GM19467 (cell line): ENCODE data around the gene ANAPC13.

Experiments used
- ATAC-seq: cut with Tn5 transposase; IDR thresholded peaks from one replicate; pipeline ENCODE4 v1.9.1; 2021; ENCODE audit warnings: mild to moderate bottlenecking, moderate library complexity; ENCODE audit not compliant: unreplicated experiment

ANAPC13 gene

GRCh38 chr3:134483195-134483900 is 2.4 kb downstream of the ANAPC13 start:
- ATAC-seq = no peak

- no peak for ATAC-seq
These were observed 3.2 kb downstream of the ANAPC13 start for GRCh38 chr3:134482622-134483021.

GRCh38 chr3:134481166-134481565 is 4.6 kb downstream of the ANAPC13 start:
- no peak for ATAC-seq

- ATAC-seq = no peak
These were observed 5.2 kb downstream of the ANAPC13 start for GRCh38 chr3:134480546-134480945.

GRCh38 chr3:134477938-134478337 is 7.8 kb downstream of the ANAPC13 start:
- no peak for ATAC-seq

GRCh38 chr3:134477002-134477401 is 8.8 kb downstream of the ANAPC13 start:
- no peak for ATAC-seq

- no peak for ATAC-seq
These were observed 9.5 kb downstream of the ANAPC13 start for GRCh38 chr3:134476306-134476705.

- no peak for ATAC-seq
These were observed 10.8 kb downstream of the ANAPC13 start for GRCh38 chr3:134474956-134475355.

GRCh38 chr3:134473868-134474546 is 11.8 kb downstream of the ANAPC13 start:
- ATAC-seq = no peak

- ATAC-seq = no peak
These were observed 13.0 kb downstream of the ANAPC13 start for GRCh38 chr3:134472831-134473230.

GRCh38 chr3:134471521-134472193 is 14.1 kb downstream of the ANAPC13 start:
- ATAC-seq = no peak

- no peak for ATAC-seq
These were observed 17.3 kb downstream of the ANAPC13 start for GRCh38 chr3:134468519-134468918.

- ATAC-seq = no peak
These were observed 19.5 kb downstream of the ANAPC13 start for GRCh38 chr3:134466331-134466730.

GRCh38 chr3:134464689-134465365 is 21.0 kb downstream of the ANAPC13 start:
- ATAC-seq = no peak

GRCh38 chr3:134464064-134464688 is 21.6 kb downstream of the ANAPC13 start:
- no peak for ATAC-seq

- no peak for ATAC-seq
These were observed 22.1 kb downstream of the ANAPC13 start for GRCh38 chr3:134463676-134464063.

GRCh38 chr3:134462331-134462941 is 23.3 kb downstream of the ANAPC13 start:
- no peak for ATAC-seq

GRCh38 chr3:134460965-134461364 is 24.8 kb downstream of the ANAPC13 start:
- ATAC-seq = no peak

GRCh38 chr3:134459562-134459961 is 26.2 kb downstream of the ANAPC13 start:
- no peak for ATAC-seq

- ATAC-seq = no peak
These were observed 27.3 kb downstream of the ANAPC13 start for GRCh38 chr3:134458406-134458945.
